Activated CD4-positive, alpha-beta T cell treated with anti-CD3 and anti-CD28 coated beads, Interleukin-2, amount 10 ng/mL, durations not matched to agents 24 days and 14 days (primary cell): ENCODE measurements around the gene PTPRN2. TPM values are rescaled to one million over a fixed set of nuclear protein-coding genes. Genes with fewer than 3 reads are reported as not detected.

Source experiments
- DNase-seq: peaks from one replicate; pipeline ENCODE4 v3.0.0; 2022
- H3K27ac Mint-ChIP-seq: one replicate; pipeline ENCODE4 v1.8.0; 2022; ENCODE audit warnings: mild to moderate bottlenecking, mixed read lengths
- H3K27me3 Mint-ChIP-seq: one replicate; pipeline ENCODE4 v1.8.0; 2022; ENCODE audit warnings: mixed read lengths
- H3K36me3 Mint-ChIP-seq: one replicate; pipeline ENCODE4 v1.8.0; 2022; ENCODE audit warnings: low read depth, mild to moderate bottlenecking, mixed read lengths
- H3K4me1 Mint-ChIP-seq: one replicate; pipeline ENCODE4 v1.8.0; 2021; ENCODE audit warnings: mixed read lengths
- H3K4me3 Mint-ChIP-seq: one replicate; pipeline ENCODE4 v1.8.0; 2022; ENCODE audit warnings: mild to moderate bottlenecking, moderate library complexity, mixed read lengths
- H3K9me3 Mint-ChIP-seq: one replicate; pipeline ENCODE4 v1.8.0; 2021; ENCODE audit warnings: mixed read lengths
- intact Hi-C: fragments of 100-400 bp; cut with micrococcal nuclease; formaldehyde crosslinking; loops from one replicate; pipeline ENCODE4 v1.15.1; 2023
- total RNA-seq: library from RNA; stranded (reverse); gene quantifications from 2 replicates; pipeline ENCODE4 v1.2.3, GENCODE V29; 2022

Gene PTPRN2
- total RNA-seq, 1 donor from 2014 or later: 0.33 TPM

- no peaks in the 10 kb centered on the region for H3K27me3 Mint-ChIP-seq
- peaks cover 9% of the 10 kb centered on the region for H3K9me3 Mint-ChIP-seq
- no peak overlapping the region for H3K27ac Mint-ChIP-seq
- H3K36me3 Mint-ChIP-seq: no peaks in the 10 kb centered on the region
- H3K4me3 Mint-ChIP-seq: no peak overlapping the region
- intact Hi-C loops: no loop called here
- DNase-seq: no peak
- no peaks in the 10 kb centered on the region for H3K4me1 Mint-ChIP-seq
Measured at GRCh38 chr7:158143196-158144120, 444.2 kb downstream of the PTPRN2 start.

- H3K36me3 Mint-ChIP-seq: no peaks in the 10 kb centered on the region
- H3K9me3 Mint-ChIP-seq: peaks cover 9% of the 10 kb centered on the region
- H3K4me3 Mint-ChIP-seq: no peak overlapping the region
- H3K27me3 Mint-ChIP-seq: no peaks in the 10 kb centered on the region
- intact Hi-C loops: no loop called here
- H3K27ac Mint-ChIP-seq: no peak overlapping the region
- H3K4me1 Mint-ChIP-seq: no peaks in the 10 kb centered on the region
- no peak for DNase-seq
Measured at GRCh38 chr7:158142657-158143056, 445.0 kb downstream of the PTPRN2 start.

- no peak for DNase-seq
- H3K36me3 Mint-ChIP-seq: no peaks in the 10 kb centered on the region
- no peak overlapping the region for H3K4me3 Mint-ChIP-seq
- H3K27me3 Mint-ChIP-seq: no peaks in the 10 kb centered on the region
- H3K9me3 Mint-ChIP-seq: peaks cover 9% of the 10 kb centered on the region
- no peaks in the 10 kb centered on the region for H3K4me1 Mint-ChIP-seq
- intact Hi-C loops: no loop called here
- no peak overlapping the region for H3K27ac Mint-ChIP-seq
Measured at GRCh38 chr7:158141806-158142518, 445.7 kb downstream of the PTPRN2 start.

GRCh38 chr7:158141221-158141582 is 446.4 kb downstream of the PTPRN2 start:
- H3K27ac Mint-ChIP-seq: no peak overlapping the region
- peaks cover 9% of the 10 kb centered on the region for H3K9me3 Mint-ChIP-seq
- no peaks in the 10 kb centered on the region for H3K4me1 Mint-ChIP-seq
- no peaks in the 10 kb centered on the region for H3K27me3 Mint-ChIP-seq
- no peak for DNase-seq
- H3K36me3 Mint-ChIP-seq: no peaks in the 10 kb centered on the region
- intact Hi-C loops: no loop called here
- H3K4me3 Mint-ChIP-seq: no peak overlapping the region

- DNase-seq: no peak
- no peaks in the 10 kb centered on the region for H3K27me3 Mint-ChIP-seq
- no peaks in the 10 kb centered on the region for H3K4me1 Mint-ChIP-seq
- H3K27ac Mint-ChIP-seq: no peak overlapping the region
- H3K9me3 Mint-ChIP-seq: peaks cover 9% of the 10 kb centered on the region
- no peaks in the 10 kb centered on the region for H3K36me3 Mint-ChIP-seq
- intact Hi-C loops: no loop called here
- H3K4me3 Mint-ChIP-seq: no peak overlapping the region
Measured at GRCh38 chr7:158140538-158141220, 446.9 kb downstream of the PTPRN2 start.

- H3K27ac Mint-ChIP-seq: no peak overlapping the region
- H3K4me3 Mint-ChIP-seq: no peak overlapping the region
- H3K27me3 Mint-ChIP-seq: no peaks in the 10 kb centered on the region
- no peaks in the 10 kb centered on the region for H3K36me3 Mint-ChIP-seq
- no peaks in the 10 kb centered on the region for H3K4me1 Mint-ChIP-seq
- intact Hi-C loops: no loop called here
- peaks cover 9% of the 10 kb centered on the region for H3K9me3 Mint-ChIP-seq
- DNase-seq: no peak
Measured at GRCh38 chr7:158139499-158139898, 448.1 kb downstream of the PTPRN2 start.

- H3K4me3 Mint-ChIP-seq: no peak overlapping the region
Measured at GRCh38 chr7:158138329-158138597, 449.4 kb downstream of the PTPRN2 start.

GRCh38 chr7:158137516-158138328 is 449.9 kb downstream of the PTPRN2 start:
- Mint-ChIP-seq H3K27ac (no peak overlapping the region), H3K36me3 (no peaks in the 10 kb centered on the region), H3K4me1 (no peaks in the 10 kb centered on the region), H3K27me3 (no peaks in the 10 kb centered on the region), H3K4me3 (no peak overlapping the region), H3K9me3 (peaks cover 4% of the 10 kb centered on the region)
- intact Hi-C loops: no loop called here
- DNase-seq: no peak

More at GRCh38 chr7:158138329-158138597, 449.4 kb downstream of the PTPRN2 start:
- no peak overlapping the region for H3K27ac Mint-ChIP-seq
- H3K9me3 Mint-ChIP-seq: peaks cover 9% of the 10 kb centered on the region
- H3K36me3 Mint-ChIP-seq: no peaks in the 10 kb centered on the region
- DNase-seq: no peak
- no peaks in the 10 kb centered on the region for H3K4me1 Mint-ChIP-seq
- no peaks in the 10 kb centered on the region for H3K27me3 Mint-ChIP-seq
- intact Hi-C loops: no loop called here

- Mint-ChIP-seq H3K27ac (no peak overlapping the region), H3K36me3 (no peaks in the 10 kb centered on the region), H3K27me3 (no peaks in the 10 kb centered on the region), H3K4me3 (no peak overlapping the region), H3K9me3 (peaks cover 4% of the 10 kb centered on the region), H3K4me1 (no peaks in the 10 kb centered on the region)
- intact Hi-C loops: no loop called here
- no peak for DNase-seq
Measured at GRCh38 chr7:158135931-158136330, 451.7 kb downstream of the PTPRN2 start.

- DNase-seq: no peak
- no peak overlapping the region for H3K27ac Mint-ChIP-seq
- H3K36me3 Mint-ChIP-seq: no peaks in the 10 kb centered on the region
- no peaks in the 10 kb centered on the region for H3K4me1 Mint-ChIP-seq
- H3K9me3 Mint-ChIP-seq: no peaks in the 10 kb centered on the region
- intact Hi-C loops: no loop called here
- H3K27me3 Mint-ChIP-seq: no peaks in the 10 kb centered on the region
- no peak overlapping the region for H3K4me3 Mint-ChIP-seq
Measured at GRCh38 chr7:158134824-158135223, 452.8 kb downstream of the PTPRN2 start.

GRCh38 chr7:158133515-158134271 is 453.9 kb downstream of the PTPRN2 start:
- H3K36me3 Mint-ChIP-seq: no peaks in the 10 kb centered on the region
- no peaks in the 10 kb centered on the region for H3K4me1 Mint-ChIP-seq
- no peak overlapping the region for H3K4me3 Mint-ChIP-seq
- H3K9me3 Mint-ChIP-seq: no peaks in the 10 kb centered on the region
- no peaks in the 10 kb centered on the region for H3K27me3 Mint-ChIP-seq
- H3K27ac Mint-ChIP-seq: no peak overlapping the region
- intact Hi-C loops: no loop called here
- DNase-seq: no peak

GRCh38 chr7:158133057-158133456 is 454.6 kb downstream of the PTPRN2 start:
- Mint-ChIP-seq H3K36me3 (no peaks in the 10 kb centered on the region), H3K4me3 (no peak overlapping the region), H3K27ac (no peak overlapping the region), H3K4me1 (no peaks in the 10 kb centered on the region), H3K9me3 (no peaks in the 10 kb centered on the region), H3K27me3 (no peaks in the 10 kb centered on the region)
- intact Hi-C loops: no loop called here
- DNase-seq: no peak

- no peaks in the 10 kb centered on the region for H3K4me1 Mint-ChIP-seq
- H3K27me3 Mint-ChIP-seq: no peaks in the 10 kb centered on the region
- no peak for DNase-seq
- H3K4me3 Mint-ChIP-seq: no peak overlapping the region
- no peaks in the 10 kb centered on the region for H3K9me3 Mint-ChIP-seq
- peaks cover 1% of the 10 kb centered on the region for H3K36me3 Mint-ChIP-seq
- intact Hi-C loops: no loop called here
- H3K27ac Mint-ChIP-seq: no peak overlapping the region
Measured at GRCh38 chr7:158130023-158130409, 457.6 kb downstream of the PTPRN2 start.
